HEK293 (cell line): ENCODE measurements around the gene MEX3A.

Experiments used
- BCL11A ChIP-seq: fragments of 450-650 bp; formaldehyde crosslinking; IDR thresholded peaks from 2 replicates; pipeline ENCODE4 v1.5.1; 2016; ENCODE audit warnings: low read depth, missing biosample characterization, missing genetic modification characterization
- CTCF ChIP-seq: fragments of 450-650 bp; formaldehyde crosslinking; IDR thresholded peaks from 2 replicates; pipeline ENCODE4 v1.5.1; 2016; ENCODE audit warnings: missing biosample characterization, missing genetic modification characterization
- GLIS1 ChIP-seq: fragments of 450-650 bp; formaldehyde crosslinking; IDR thresholded peaks from 2 replicates; pipeline ENCODE4 v1.5.1; 2016; ENCODE audit warnings: missing biosample characterization, missing genetic modification characterization
- GLIS2 ChIP-seq: fragments of 450-650 bp; formaldehyde crosslinking; IDR thresholded peaks from 2 replicates; pipeline ENCODE4 v1.5.1; 2016; ENCODE audit warnings: missing biosample characterization, missing genetic modification characterization
- KLF1 ChIP-seq: fragments of 450-650 bp; formaldehyde crosslinking; IDR thresholded peaks from 2 replicates; pipeline ENCODE4 v1.5.1; 2016; ENCODE audit warnings: missing biosample characterization, missing genetic modification characterization
- KLF9 ChIP-seq: fragments of 450-650 bp; formaldehyde crosslinking; IDR thresholded peaks from 2 replicates; pipeline ENCODE4 v1.5.1; 2016; ENCODE audit warnings: missing biosample characterization, missing genetic modification characterization, low read depth
- PATZ1 ChIP-seq: fragments of 450-650 bp; formaldehyde crosslinking; IDR thresholded peaks from 2 replicates; pipeline ENCODE4 v1.5.1; 2016; ENCODE audit warnings: missing biosample characterization, missing genetic modification characterization
- PRDM1 ChIP-seq: fragments of 450-650 bp; formaldehyde crosslinking; IDR thresholded peaks from 2 replicates; pipeline ENCODE4; 2016; ENCODE audit warnings: missing biosample characterization, missing genetic modification characterization
- PRDM4 ChIP-seq: fragments of 450-650 bp; formaldehyde crosslinking; IDR thresholded peaks from 2 replicates; pipeline ENCODE4 v1.5.1; 2017; ENCODE audit warnings: missing biosample characterization, missing genetic modification characterization
- SALL2 ChIP-seq: fragments of 450-650 bp; formaldehyde crosslinking; IDR thresholded peaks from 2 replicates; pipeline ENCODE4 v1.5.0; 2017; ENCODE audit warnings: missing biosample characterization, mild to moderate bottlenecking, missing genetic modification characterization, borderline replicate concordance
- SP2 ChIP-seq: fragments of 450-650 bp; formaldehyde crosslinking; IDR thresholded peaks from 2 replicates; pipeline ENCODE4 v1.5.1; 2016; ENCODE audit warnings: missing biosample characterization, missing genetic modification characterization
- WT1 ChIP-seq: fragments of 450-650 bp; formaldehyde crosslinking; IDR thresholded peaks from 2 replicates; pipeline ENCODE4 v1.5.1; 2016; ENCODE audit warnings: missing biosample characterization, missing genetic modification characterization
- ZBTB48 ChIP-seq: fragments of 450-650 bp; formaldehyde crosslinking; IDR thresholded peaks from 2 replicates; pipeline ENCODE4 v1.5.1; 2016; ENCODE audit warnings: missing biosample characterization, missing genetic modification characterization
- ZBTB6 ChIP-seq: fragments of 450-650 bp; formaldehyde crosslinking; IDR thresholded peaks from 2 replicates; pipeline ENCODE4 v1.5.1; 2017; ENCODE audit warnings: missing biosample characterization, missing genetic modification characterization
- ZIC2 ChIP-seq: fragments of 450-650 bp; formaldehyde crosslinking; IDR thresholded peaks from 2 replicates; pipeline ENCODE4 v1.5.1; 2016; ENCODE audit warnings: missing biosample characterization, missing genetic modification characterization
- ZNF157 ChIP-seq: fragments of 450-650 bp; formaldehyde crosslinking; IDR thresholded peaks from 2 replicates; pipeline ENCODE4 v1.5.1; 2016; ENCODE audit warnings: missing biosample characterization, missing genetic modification characterization
- ZNF2 ChIP-seq: fragments of 450-650 bp; formaldehyde crosslinking; IDR thresholded peaks from 2 replicates; pipeline ENCODE4 v1.5.1; 2016; ENCODE audit warnings: missing biosample characterization, missing genetic modification characterization
- ZNF311 ChIP-seq: fragments of 450-650 bp; formaldehyde crosslinking; IDR thresholded peaks from 2 replicates; pipeline ENCODE4 v1.5.1; 2017; ENCODE audit warnings: missing biosample characterization, missing genetic modification characterization, borderline replicate concordance
- ZNF341 ChIP-seq: fragments of 450-650 bp; formaldehyde crosslinking; IDR thresholded peaks from 2 replicates; pipeline ENCODE4; 2016; ENCODE audit warnings: low read depth, missing biosample characterization, missing genetic modification characterization
- ZNF391 ChIP-seq: fragments of 450-650 bp; formaldehyde crosslinking; IDR thresholded peaks from 2 replicates; pipeline ENCODE4 v1.5.1; 2016; ENCODE audit warnings: low read depth, missing biosample characterization, missing genetic modification characterization, borderline replicate concordance
- ZNF398 ChIP-seq: fragments of 450-650 bp; formaldehyde crosslinking; IDR thresholded peaks from 2 replicates; pipeline ENCODE4 v1.5.1; 2017; ENCODE audit warnings: missing biosample characterization, missing genetic modification characterization
- ZNF473 ChIP-seq: fragments of 450-650 bp; formaldehyde crosslinking; IDR thresholded peaks from 2 replicates; pipeline ENCODE4 v1.5.1; 2017; ENCODE audit warnings: missing biosample characterization, missing genetic modification characterization
- ZNF555 ChIP-seq: fragments of 450-650 bp; formaldehyde crosslinking; conservative IDR thresholded peaks from 2 replicates; pipeline ENCODE4 v1.5.1; 2017; ENCODE audit warnings: missing biosample characterization, mild to moderate bottlenecking, missing genetic modification characterization, inconsistent platforms
- ZNF629 ChIP-seq: fragments of 450-650 bp; formaldehyde crosslinking; IDR thresholded peaks from 2 replicates; pipeline ENCODE4 v1.5.1; 2017; ENCODE audit warnings: missing biosample characterization, missing genetic modification characterization
- ZNF692 ChIP-seq: fragments of 450-650 bp; formaldehyde crosslinking; IDR thresholded peaks from 2 replicates; pipeline ENCODE4 v1.5.1; 2016; ENCODE audit warnings: missing biosample characterization, missing genetic modification characterization
- ZNF785 ChIP-seq: fragments of 450-650 bp; formaldehyde crosslinking; IDR thresholded peaks from 2 replicates; pipeline ENCODE4 v1.5.1; 2016; ENCODE audit warnings: missing biosample characterization, missing genetic modification characterization
- ZSCAN4 ChIP-seq: fragments of 450-650 bp; formaldehyde crosslinking; IDR thresholded peaks from 2 replicates; pipeline ENCODE4 v1.5.1; 2017; ENCODE audit warnings: missing biosample characterization, missing genetic modification characterization

The MEX3A gene

GRCh38 chr1:156114101-156114918, 32.0 kb upstream of the MEX3A start, which contains the start of gene LMNA (continued):
- TF ChIP-seq CTCF (tag by site-specific recombination) (peak; percentile 1; the same call in 1 of the 2 replicates), BCL11A (tag by site-specific recombination) (peak; percentile 94), ZNF555 (tag by site-specific recombination) (no peak), ZNF692 (tag by site-specific recombination) (peak; percentile 99), ZNF629 (tag by site-specific recombination) (peak; percentile 78), ZNF391 (tag by site-specific recombination) (peak; percentile 81; the same call in 1 of the 2 replicates), ZNF473 (tag by site-specific recombination) (peak; percentile 47; the same call in 1 of the 2 replicates), KLF1 (tag by site-specific recombination) (peak; percentile 90), ZNF2 (tag by site-specific recombination) (peak; percentile 60; the same call in 1 of the 2 replicates), ZNF398 (tag by site-specific recombination) (peak; percentile 100), ZBTB6 (tag by site-specific recombination) (peak; percentile 62; the same call in 1 of the 2 replicates), ZNF341 (no peak), SALL2 (tag by site-specific recombination) (no peak), GLIS2 (peak; percentile 92), ZNF785 (peak; percentile 68; the same call in 1 of the 2 replicates), GLIS1 (tag by site-specific recombination) (peak; percentile 73), ZSCAN4 (tag by site-specific recombination) (no peak), ZNF157 (no peak), SP2 (tag by site-specific recombination) (peak; percentile 85), KLF9 (tag by site-specific recombination) (peak; percentile 76), ZNF311 (tag by site-specific recombination) (no peak), PRDM1 (tag by site-specific recombination) (peak; percentile 89), PATZ1 (peak; percentile 99), ZIC2 (peak; percentile 56), PRDM4 (tag by site-specific recombination) (peak; percentile 27; the same call in 1 of the 2 replicates), ZBTB48 (peak; percentile 89; the same call in 1 of the 2 replicates), WT1 (tag by site-specific recombination) (peak; percentile 79)
